Fibroblast of pulmonary artery (primary cell): ENCODE data around the gene GEMIN4.

Experiments
- DNase-seq: peaks from one replicate; pipeline ENCODE4 v3.0.0-alpha.2; 2010; ENCODE audit warnings: low read depth
- H3K4me3 ChIP-seq: replicated peaks from 2 replicates; pipeline ENCODE4 v1.5.1; 2011; ENCODE audit warnings: low read depth, mild to moderate bottlenecking, control low read depth, low read length, moderate library complexity
- TF ChIP-seq, protein P1 (sequence below): IDR thresholded peaks from 2 replicates; pipeline ENCODE4 v1.5.1; 2011; ENCODE audit warnings: mild to moderate bottlenecking, control low read depth, low read length, inconsistent platforms; ENCODE audit errors: missing control alignments

GEMIN4 gene

DNA sequence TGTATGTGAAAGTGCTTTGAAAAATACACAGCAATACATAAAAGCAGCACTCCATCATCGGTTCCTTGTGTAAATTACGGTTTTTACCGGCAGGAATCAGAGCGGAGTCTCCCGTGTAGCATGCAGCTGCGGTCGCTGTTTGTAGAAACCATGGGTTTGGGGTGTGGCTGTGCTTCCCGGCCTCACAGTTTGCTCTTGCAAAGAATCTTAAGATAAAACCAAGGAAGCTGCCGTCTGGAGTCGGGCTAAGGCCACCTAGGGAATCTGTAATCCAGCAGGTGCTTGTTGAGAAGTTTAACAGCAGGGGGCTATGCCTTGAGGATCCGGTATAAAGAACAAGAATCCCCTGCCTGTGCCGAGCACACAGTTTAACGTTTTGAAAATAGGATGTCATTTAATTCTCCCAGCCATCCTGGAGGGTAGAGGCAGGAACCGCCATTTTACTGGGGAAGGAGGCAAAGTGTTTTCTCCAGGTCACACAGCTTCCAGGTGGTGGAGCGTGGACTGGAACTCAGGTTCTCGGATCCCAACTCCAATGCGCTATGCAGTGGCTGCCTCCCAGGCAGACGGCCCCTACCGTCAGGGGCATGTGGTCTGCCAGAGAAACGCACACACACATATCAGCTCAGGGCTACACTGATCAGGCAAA is 25.7 kb downstream of the GEMIN4 start:
- TF ChIP-seq, protein P1, sequence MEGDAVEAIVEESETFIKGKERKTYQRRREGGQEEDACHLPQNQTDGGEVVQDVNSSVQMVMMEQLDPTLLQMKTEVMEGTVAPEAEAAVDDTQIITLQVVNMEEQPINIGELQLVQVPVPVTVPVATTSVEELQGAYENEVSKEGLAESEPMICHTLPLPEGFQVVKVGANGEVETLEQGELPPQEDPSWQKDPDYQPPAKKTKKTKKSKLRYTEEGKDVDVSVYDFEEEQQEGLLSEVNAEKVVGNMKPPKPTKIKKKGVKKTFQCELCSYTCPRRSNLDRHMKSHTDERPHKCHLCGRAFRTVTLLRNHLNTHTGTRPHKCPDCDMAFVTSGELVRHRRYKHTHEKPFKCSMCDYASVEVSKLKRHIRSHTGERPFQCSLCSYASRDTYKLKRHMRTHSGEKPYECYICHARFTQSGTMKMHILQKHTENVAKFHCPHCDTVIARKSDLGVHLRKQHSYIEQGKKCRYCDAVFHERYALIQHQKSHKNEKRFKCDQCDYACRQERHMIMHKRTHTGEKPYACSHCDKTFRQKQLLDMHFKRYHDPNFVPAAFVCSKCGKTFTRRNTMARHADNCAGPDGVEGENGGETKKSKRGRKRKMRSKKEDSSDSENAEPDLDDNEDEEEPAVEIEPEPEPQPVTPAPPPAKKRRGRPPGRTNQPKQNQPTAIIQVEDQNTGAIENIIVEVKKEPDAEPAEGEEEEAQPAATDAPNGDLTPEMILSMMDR: no peak
- DNase-seq: no peak
- H3K4me3 ChIP-seq: no peak overlapping the region

DNA sequence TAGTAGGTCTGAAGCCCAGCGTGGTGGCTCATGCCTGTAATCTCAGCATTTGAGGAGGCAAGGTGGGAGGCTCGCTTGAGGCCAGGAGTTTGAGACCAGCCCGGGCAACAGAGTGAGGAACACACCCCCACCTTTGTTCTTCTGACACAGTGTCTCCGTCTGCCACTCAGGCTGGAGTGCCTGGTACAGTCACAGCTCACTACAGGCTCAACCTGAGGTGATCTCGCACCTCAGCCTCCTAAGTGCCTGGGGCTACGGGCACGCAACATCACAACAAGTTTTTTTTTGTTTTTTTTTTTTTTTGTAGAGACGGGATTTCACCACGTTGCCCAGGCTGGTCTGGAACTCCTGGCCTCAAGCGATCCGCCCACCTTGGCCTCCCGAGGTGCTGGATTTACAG is 26.3 kb downstream of the GEMIN4 start:
- TF ChIP-seq, protein P1: no peak
- DNase-seq: no peak
- H3K4me3 ChIP-seq: no peak overlapping the region

DNA sequence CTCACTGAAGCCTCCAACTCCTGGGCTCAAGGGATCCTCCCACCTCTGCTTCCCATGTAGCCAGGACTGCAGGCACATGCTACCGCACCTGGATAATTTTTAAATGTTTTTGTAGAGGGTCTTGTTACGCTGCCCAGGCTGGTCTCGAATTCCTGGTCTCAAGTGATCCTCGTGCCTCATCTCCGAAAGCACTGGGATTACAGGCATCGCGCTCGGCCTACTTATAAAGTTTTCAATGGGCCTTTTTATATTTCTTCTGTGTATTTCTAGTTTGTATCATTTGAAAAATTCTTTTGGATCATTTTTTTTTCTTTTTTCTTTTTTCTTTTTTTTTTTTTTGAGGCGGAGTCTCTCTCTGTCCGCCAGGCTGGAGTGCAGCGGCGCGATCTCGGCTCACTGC is 27.0 kb downstream of the GEMIN4 start:
- TF ChIP-seq, protein P1: no peak
- DNase-seq: no peak
- H3K4me3 ChIP-seq: no peak overlapping the region

DNA sequence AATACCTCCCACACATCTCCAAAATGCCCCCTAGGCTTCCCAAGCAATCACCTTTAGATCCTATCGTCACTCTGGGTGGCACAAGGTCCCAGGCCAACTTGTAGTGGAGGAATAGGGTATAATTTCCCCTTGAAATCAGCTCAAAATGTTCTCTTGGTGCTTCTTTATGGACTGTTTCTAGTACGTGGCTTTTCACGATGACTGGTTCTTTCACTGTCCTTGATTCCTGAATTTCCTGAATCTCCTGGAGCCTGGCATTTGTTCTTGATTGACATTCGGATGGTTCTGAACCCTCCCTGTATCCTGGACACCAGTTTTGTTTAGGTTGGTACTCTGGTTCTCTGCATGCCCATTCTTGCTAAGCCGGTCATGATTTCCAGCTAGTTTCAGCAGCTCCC is 30.5 kb downstream of the GEMIN4 start:
- TF ChIP-seq, protein P1: no peak
- no peak for DNase-seq
- no peak overlapping the region for H3K4me3 ChIP-seq

- DNase-seq: no peak
- no peak overlapping the region for H3K4me3 ChIP-seq
- TF ChIP-seq, protein P1: no peak
These were observed 31.1 kb downstream of the GEMIN4 start for GRCh38 chr17:720706-721539.

- H3K4me3 ChIP-seq: no peak overlapping the region
- DNase-seq: no peak
- TF ChIP-seq, protein P1: no peak
These were observed 34.0 kb downstream of the GEMIN4 start for GRCh38 chr17:718075-718474.
